Measurements from ENCODE around the gene PRKCZ. TPM values are rescaled to one million over a fixed set of nuclear protein-coding genes. Genes with fewer than 3 reads are reported as not detected.

The PRKCZ gene
- total RNA-seq, 1 donor from 2014 or later = 28.1 TPM

DNA sequence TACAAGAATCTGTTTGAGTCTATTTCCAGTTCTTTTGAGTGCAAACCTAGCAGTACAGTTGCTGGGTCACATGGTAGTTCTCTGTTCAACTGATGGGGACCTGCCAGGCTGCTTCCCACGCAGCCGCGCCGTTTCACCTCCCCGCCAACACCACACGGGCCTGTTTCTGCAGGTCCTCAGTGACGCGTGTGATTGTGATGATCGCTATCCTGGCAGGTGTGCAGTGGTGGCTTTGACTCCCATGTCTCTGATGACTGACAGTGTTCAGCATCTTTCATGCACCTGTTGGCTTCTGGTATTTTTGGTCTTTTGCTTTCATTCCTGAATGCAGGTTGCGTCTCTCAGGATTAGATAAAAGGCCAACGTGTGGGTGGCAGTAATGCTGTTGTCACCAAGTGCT is 102.7 kb downstream of the PRKCZ start:
- no peak overlapping the region for H3K4me3 ChIP-seq (ENCODE audit: low read depth, low read length)
- TF ChIP-seq, protein P1, sequence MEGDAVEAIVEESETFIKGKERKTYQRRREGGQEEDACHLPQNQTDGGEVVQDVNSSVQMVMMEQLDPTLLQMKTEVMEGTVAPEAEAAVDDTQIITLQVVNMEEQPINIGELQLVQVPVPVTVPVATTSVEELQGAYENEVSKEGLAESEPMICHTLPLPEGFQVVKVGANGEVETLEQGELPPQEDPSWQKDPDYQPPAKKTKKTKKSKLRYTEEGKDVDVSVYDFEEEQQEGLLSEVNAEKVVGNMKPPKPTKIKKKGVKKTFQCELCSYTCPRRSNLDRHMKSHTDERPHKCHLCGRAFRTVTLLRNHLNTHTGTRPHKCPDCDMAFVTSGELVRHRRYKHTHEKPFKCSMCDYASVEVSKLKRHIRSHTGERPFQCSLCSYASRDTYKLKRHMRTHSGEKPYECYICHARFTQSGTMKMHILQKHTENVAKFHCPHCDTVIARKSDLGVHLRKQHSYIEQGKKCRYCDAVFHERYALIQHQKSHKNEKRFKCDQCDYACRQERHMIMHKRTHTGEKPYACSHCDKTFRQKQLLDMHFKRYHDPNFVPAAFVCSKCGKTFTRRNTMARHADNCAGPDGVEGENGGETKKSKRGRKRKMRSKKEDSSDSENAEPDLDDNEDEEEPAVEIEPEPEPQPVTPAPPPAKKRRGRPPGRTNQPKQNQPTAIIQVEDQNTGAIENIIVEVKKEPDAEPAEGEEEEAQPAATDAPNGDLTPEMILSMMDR (conservative IDR thresholded peaks at IDR 0.05; ENCODE audit: low read depth, low read length) = no peak
- DNase-seq (ENCODE audit: low read depth) = no peak

DNA sequence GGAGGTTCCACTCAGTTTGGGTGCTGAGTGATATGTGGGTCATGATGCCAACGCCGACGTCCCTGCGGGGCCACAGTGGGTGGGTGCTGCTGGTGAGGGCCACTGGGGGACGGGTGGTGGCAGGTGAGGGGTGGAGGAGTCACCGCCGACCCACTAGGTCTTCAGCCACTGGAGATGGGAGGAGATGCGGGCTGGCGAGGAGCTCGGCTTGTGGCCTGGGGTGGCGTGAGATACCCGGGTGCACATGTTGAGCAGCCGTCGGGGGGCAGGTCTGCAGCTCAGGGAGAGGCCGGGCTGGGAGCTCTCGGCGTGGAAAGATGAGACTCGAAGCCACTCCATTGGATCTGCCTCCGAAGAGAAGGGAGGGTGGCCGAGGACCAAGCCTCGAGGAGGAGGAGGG is 103.8 kb downstream of the PRKCZ start:
- no peak overlapping the region for H3K4me3 ChIP-seq (ENCODE audit: low read depth, low read length)
- TF ChIP-seq, protein P1 (conservative IDR thresholded peaks at IDR 0.05; ENCODE audit: low read depth, low read length) = no peak
- no peak for DNase-seq (ENCODE audit: low read depth)

- no peak overlapping the region for H3K4me3 ChIP-seq (ENCODE audit: low read depth, low read length)
- TF ChIP-seq, protein P1 (conservative IDR thresholded peaks at IDR 0.05; ENCODE audit: low read depth, low read length) = no peak
- DNase-seq (ENCODE audit: low read depth) = no peak
These were observed 105.0 kb downstream of the PRKCZ start for GRCh38 chr1:2155147-2155598.

DNA sequence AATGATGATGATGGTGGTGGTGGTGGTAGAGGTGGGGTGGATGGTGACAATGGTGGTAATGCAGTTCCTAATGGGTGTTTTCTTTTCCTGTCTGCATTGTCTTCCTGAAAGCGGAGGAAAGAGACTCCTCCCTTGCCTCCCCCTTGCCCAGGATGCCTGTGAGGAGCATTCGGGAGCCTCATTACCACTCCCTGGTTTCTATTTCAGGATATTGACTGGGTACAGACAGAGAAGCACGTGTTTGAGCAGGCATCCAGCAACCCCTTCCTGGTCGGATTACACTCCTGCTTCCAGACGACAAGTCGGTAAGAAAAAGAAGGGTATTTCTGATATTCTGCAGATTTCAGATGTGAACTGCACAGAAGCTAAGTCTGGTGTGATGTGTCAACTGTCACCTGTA is 105.6 kb downstream of the PRKCZ start:
- TF ChIP-seq, protein P1 (conservative IDR thresholded peaks at IDR 0.05; ENCODE audit: low read depth, low read length) = no peak
- no peak overlapping the region for H3K4me3 ChIP-seq (ENCODE audit: low read depth, low read length)
- DNase-seq (ENCODE audit: low read depth) = no peak

DNA sequence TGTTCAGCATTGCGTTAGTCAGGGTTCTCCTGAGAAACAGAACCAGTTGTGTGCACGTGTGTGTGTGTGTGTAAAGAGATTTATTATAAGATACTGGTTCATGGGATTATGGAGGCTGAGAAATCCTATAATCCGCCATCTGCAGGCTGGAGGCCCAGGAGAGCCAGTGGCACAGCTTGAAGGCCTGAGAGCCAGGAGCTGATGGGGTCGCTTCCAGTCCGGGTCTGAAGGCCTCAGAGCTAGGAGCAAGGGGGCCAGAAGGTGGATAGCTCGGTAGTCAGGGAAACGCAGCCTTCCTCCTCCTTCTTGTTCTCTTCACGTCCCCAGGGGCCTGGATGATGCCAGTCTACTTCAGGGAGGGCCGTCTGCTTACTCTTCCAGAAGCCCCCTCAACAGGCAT is 106.7 kb downstream of the PRKCZ start:
- H3K4me3 ChIP-seq (ENCODE audit: low read depth, low read length) = no peak overlapping the region
- no peak for DNase-seq (ENCODE audit: low read depth)
- TF ChIP-seq, protein P1 (conservative IDR thresholded peaks at IDR 0.05; ENCODE audit: low read depth, low read length) = no peak

DNA sequence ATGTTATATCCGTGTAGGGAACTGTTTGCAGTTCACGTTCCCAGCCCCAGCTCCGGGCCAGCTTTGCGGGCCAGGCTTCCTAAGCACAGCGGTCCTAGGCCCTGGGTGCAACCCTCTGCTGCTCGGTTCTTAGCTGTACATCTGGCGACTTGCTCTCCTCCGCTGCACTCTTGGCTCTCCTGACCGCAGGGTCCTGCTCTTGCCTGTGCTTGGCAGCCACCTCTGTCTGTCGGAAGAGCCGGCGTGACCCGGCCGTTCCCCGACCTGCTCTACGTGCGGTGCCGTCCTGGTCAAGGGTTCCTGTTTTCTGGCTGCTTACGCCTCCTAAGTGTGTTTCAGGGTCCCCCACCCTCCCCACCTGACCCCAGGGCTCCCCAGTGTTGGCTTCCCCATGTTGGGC is 107.6 kb downstream of the PRKCZ start:
- DNase-seq (ENCODE audit: low read depth) = no peak
- H3K4me3 ChIP-seq (ENCODE audit: low read depth, low read length) = no peak overlapping the region
- TF ChIP-seq, protein P1 (conservative IDR thresholded peaks at IDR 0.05; ENCODE audit: low read depth, low read length) = no peak

GRCh38 chr1:2158272-2158671 is 108.1 kb downstream of the PRKCZ start:
- DNase-seq (ENCODE audit: low read depth) = no peak

More at GRCh38 chr1:2158272-2158671, 108.1 kb downstream of the PRKCZ start:
- TF ChIP-seq, protein P1 (conservative IDR thresholded peaks at IDR 0.05; ENCODE audit: low read depth, low read length) = no peak
- H3K4me3 ChIP-seq (ENCODE audit: low read depth, low read length) = no peak overlapping the region

Measured in epithelial cell of proximal tubule (primary cell).